Measurements from ENCODE around the gene SETBP1.

SETBP1 gene

GRCh38 chr18:45014047-45014501, 333.4 kb downstream of the SETBP1 start:
- no peak for TF ChIP-seq ZC3H10 (CRISPR knock-in tag; IDR thresholded peaks at IDR 0.05)
- TF ChIP-seq TOX (CRISPR knock-in tag; IDR thresholded peaks at IDR 0.05; ENCODE audit: borderline replicate concordance), result no peak
- ATAC-seq, result peak; percentile 93

GRCh38 chr18:45015788-45016128, 335.1 kb downstream of the SETBP1 start:
- TF ChIP-seq OSR1 (CRISPR knock-in tag; IDR thresholded peaks at IDR 0.05) (no peak), ISL1 (CRISPR knock-in tag; IDR thresholded peaks at IDR 0.05) (no peak), TCF4 (CRISPR knock-in tag; IDR thresholded peaks at IDR 0.05; ENCODE audit: borderline replicate concordance) (no peak), ZFP30 (CRISPR knock-in tag; IDR thresholded peaks at IDR 0.05) (no peak), TSHZ2 (CRISPR knock-in tag; IDR thresholded peaks at IDR 0.05) (no peak), CSDC2 (CRISPR knock-in tag; IDR thresholded peaks at IDR 0.05) (no peak), ZNF8 (CRISPR knock-in tag; IDR thresholded peaks at IDR 0.05) (no peak), CSRNP3 (CRISPR knock-in tag; IDR thresholded peaks at IDR 0.05) (no peak), POU6F1 (CRISPR knock-in tag; IDR thresholded peaks at IDR 0.05; ENCODE audit: borderline replicate concordance, low read depth) (no peak), CREB5 (CRISPR knock-in tag; IDR thresholded peaks at IDR 0.05; ENCODE audit: low read depth) (no peak), BACH2 (CRISPR knock-in tag; IDR thresholded peaks at IDR 0.05; ENCODE audit: borderline replicate concordance) (no peak), ZNF70 (CRISPR knock-in tag; IDR thresholded peaks at IDR 0.05) (no peak), PATZ1 (CRISPR knock-in tag; IDR thresholded peaks at IDR 0.05; ENCODE audit: borderline replicate concordance) (no peak), ESRRG (CRISPR knock-in tag; IDR thresholded peaks at IDR 0.05) (no peak)
- no peak for ATAC-seq

- no peak for ATAC-seq
Measured at GRCh38 chr18:45019469-45019868, 338.8 kb downstream of the SETBP1 start.

More at GRCh38 chr18:45019469-45019868, 338.8 kb downstream of the SETBP1 start:
- TF ChIP-seq RARB (CRISPR knock-in tag; IDR thresholded peaks at IDR 0.05) (no peak), PATZ1 (CRISPR knock-in tag; IDR thresholded peaks at IDR 0.05; ENCODE audit: borderline replicate concordance) (no peak), ARNTL (CRISPR knock-in tag; IDR thresholded peaks at IDR 0.05; ENCODE audit: borderline replicate concordance, low read depth) (no peak), ISL1 (CRISPR knock-in tag; IDR thresholded peaks at IDR 0.05) (no peak), ZNF70 (CRISPR knock-in tag; IDR thresholded peaks at IDR 0.05) (no peak), CSRNP3 (CRISPR knock-in tag; IDR thresholded peaks at IDR 0.05) (no peak), CREB5 (CRISPR knock-in tag; IDR thresholded peaks at IDR 0.05; ENCODE audit: low read depth) (no peak), ZFP3 (CRISPR knock-in tag; IDR thresholded peaks at IDR 0.05) (no peak), TOX (CRISPR knock-in tag; IDR thresholded peaks at IDR 0.05; ENCODE audit: borderline replicate concordance) (no peak), ZFP30 (CRISPR knock-in tag; IDR thresholded peaks at IDR 0.05) (no peak), ZNF565 (CRISPR knock-in tag; conservative IDR thresholded peaks at IDR 0.05; ENCODE audit: low read depth) (no peak), BACH2 (CRISPR knock-in tag; IDR thresholded peaks at IDR 0.05; ENCODE audit: borderline replicate concordance) (no peak), TSHZ2 (CRISPR knock-in tag; IDR thresholded peaks at IDR 0.05) (no peak), ESRRG (CRISPR knock-in tag; IDR thresholded peaks at IDR 0.05) (no peak)

All from SK-N-SH treated with all-trans-retinoic acid at 6 μM for 48 hours (cell line).